GM19438 (cell line): ENCODE data around the gene FMNL3.
A peak's percentile ranks its signal among the peaks of the same experiment; 100 is the strongest.
"Not testable (repeated sequence)": the region's sequence is repeated elsewhere in the genome, so short reads cannot be mapped to it uniquely, and the experiment has no call there.

Experiments
- ATAC-seq: cut with Tn5 transposase; IDR thresholded peaks from one replicate; pipeline ENCODE4 v1.9.1; 2021; ENCODE audit warnings: low read depth; ENCODE audit not compliant: unreplicated experiment

Gene FMNL3, protein sequence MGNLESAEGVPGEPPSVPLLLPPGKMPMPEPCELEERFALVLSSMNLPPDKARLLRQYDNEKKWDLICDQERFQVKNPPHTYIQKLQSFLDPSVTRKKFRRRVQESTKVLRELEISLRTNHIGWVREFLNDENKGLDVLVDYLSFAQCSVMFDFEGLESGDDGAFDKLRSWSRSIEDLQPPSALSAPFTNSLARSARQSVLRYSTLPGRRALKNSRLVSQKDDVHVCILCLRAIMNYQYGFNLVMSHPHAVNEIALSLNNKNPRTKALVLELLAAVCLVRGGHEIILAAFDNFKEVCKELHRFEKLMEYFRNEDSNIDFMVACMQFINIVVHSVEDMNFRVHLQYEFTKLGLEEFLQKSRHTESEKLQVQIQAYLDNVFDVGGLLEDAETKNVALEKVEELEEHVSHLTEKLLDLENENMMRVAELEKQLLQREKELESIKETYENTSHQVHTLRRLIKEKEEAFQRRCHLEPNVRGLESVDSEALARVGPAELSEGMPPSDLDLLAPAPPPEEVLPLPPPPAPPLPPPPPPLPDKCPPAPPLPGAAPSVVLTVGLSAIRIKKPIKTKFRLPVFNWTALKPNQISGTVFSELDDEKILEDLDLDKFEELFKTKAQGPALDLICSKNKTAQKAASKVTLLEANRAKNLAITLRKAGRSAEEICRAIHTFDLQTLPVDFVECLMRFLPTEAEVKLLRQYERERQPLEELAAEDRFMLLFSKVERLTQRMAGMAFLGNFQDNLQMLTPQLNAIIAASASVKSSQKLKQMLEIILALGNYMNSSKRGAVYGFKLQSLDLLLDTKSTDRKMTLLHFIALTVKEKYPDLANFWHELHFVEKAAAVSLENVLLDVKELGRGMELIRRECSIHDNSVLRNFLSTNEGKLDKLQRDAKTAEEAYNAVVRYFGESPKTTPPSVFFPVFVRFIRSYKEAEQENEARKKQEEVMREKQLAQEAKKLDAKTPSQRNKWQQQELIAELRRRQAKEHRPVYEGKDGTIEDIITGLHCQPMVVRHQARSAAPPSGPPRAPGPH

GRCh38 chr12:49707128-49707811 is at the start of gene FMNL3:
Gene FMNL3, minus strand, starts transcription at chr12:49707405. Its CDS starts 225 bp downstream, at chr12:49707180.
- peak; percentile 78 for ATAC-seq

DNA sequence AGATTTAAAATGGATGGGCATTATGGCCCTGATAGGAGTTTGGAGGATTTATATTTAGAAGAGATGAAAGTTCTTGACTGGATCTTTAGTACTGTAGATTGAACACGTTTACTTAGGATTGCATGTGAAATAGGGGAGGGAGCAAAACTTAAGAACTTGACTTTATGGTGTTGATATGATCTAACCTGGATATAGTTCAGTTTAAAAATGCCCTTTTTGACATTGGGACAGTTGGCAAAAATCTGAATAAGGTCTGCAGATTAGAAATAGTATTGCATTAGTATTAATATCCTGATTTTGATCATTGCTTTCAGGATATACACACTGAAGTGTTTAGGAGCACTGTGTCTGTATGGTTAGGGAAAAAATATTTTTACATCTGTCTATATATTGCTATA is 43.8 kb upstream of the FMNL3 start:
- no peak for ATAC-seq

GRCh38 chr12:49750027-49750995 is 43.1 kb upstream of the FMNL3 start:
- no peak for ATAC-seq

DNA sequence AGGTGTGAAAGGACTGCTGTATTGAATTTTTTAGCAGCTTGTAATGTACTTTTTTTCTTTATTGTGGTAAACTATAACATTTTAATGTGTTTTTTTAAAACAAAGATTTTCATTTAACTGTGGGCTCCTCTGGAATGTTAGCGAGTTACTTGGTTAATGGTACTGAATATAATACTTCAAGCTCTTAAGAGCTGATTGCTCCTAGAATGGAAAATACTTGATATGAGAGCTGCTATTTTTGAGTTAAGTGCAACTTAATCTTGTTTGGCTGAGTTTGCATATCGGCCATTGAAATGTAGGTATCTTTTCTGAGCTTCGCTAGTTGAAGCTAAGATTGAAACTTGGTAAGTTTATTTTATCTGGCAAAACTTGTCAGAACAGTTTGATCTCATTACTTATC is 41.6 kb upstream of the FMNL3 start:
- no peak for ATAC-seq

GRCh38 chr12:49748306-49748705 is 41.1 kb upstream of the FMNL3 start:
- ATAC-seq, result no peak

DNA sequence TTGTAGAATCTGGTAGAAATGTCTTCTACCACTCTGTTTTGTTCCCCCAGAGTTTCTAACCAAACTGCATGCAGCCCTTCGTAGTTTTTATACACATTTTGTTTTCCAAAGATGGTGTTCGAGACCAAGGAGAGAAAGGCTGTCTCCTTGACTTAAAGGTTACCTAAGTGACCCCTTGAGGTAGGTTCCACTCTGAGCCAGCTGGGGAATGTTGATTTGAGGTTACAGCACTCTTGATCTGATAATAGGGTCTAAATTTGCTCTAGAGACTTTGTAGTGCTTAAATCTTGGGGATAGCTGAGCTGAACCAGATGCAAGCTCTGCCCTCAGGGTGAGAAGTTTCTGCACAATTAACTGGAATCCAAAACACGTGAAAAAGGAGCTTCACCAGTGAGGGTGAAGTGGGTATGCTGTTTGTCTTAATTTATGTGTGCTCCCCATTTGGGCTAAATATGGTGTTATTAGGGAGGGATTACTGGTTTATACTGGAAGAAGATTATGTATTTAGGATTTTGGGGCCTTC is 37.2 kb upstream of the FMNL3 start:
- no peak for ATAC-seq

DNA sequence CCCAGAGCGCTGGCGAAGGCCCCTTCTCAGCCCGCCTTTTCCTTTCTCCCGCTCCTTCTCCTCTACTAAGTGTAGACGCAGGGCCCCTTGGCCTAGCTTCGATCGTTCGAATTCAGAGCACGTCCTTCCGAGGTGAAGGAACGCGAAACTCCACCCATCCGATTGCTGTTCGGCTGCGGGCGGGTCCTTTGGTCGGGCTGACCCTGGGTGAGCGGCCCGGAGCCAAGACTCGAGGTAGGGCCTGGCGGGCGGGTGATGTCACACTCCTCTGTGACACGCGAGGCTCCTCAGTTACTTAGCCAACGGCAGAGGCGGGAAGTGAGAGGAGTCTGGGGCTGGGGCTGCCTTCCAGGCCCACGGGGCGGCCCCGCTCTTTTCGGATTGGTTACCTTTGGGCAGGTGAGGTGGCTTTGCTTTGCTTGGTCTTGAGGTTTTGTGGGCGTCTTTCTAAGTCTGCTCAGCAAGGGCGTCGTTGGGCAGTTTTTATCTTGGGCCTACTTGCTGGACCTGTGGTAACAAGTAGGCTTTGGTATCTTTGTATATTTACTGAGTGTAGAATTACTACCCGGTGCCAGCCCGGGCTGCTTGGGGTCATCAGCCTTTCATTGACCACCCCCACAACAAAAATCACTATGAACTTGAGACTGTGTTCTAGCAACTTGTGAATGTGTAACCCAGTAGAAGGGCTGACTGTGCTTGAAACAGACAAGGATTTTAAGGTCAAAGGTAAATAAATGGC is 34.8 kb upstream of the FMNL3 start:
- ATAC-seq, result peak; percentile 53

- ATAC-seq, result peak; percentile 93
Observed at GRCh38 chr12:49740930-49741881, 34.0 kb upstream of the FMNL3 start, which contains the start of gene TMBIM6. Gene TMBIM6, plus strand, starts transcription at chr12:49741557. Its CDS starts 10,937 bp downstream, at chr12:49752494.

DNA sequence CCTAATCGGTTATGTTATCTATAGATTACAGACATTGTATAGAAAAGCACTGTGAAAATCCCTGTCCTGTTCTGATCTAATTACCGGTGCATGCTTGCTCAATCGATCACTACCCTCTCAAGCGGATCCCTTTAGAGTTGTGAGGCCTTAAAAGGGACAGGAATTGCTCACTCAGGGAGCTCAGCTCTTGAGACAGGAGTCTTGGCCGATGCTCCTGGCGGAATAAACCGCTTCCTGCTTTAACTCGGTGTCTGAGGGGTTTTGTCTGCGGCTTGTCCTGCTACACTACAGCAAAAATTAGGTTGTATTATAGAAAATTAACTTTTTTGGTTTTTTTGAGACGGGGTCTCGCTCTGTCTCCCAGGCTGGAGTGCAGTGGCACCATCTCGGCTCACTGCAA is 33.1 kb upstream of the FMNL3 start:
- ATAC-seq, result not testable (repeated sequence)

- ATAC-seq, result not testable (repeated sequence)
Observed at GRCh38 chr12:49738721-49739120, 31.5 kb upstream of the FMNL3 start.

DNA sequence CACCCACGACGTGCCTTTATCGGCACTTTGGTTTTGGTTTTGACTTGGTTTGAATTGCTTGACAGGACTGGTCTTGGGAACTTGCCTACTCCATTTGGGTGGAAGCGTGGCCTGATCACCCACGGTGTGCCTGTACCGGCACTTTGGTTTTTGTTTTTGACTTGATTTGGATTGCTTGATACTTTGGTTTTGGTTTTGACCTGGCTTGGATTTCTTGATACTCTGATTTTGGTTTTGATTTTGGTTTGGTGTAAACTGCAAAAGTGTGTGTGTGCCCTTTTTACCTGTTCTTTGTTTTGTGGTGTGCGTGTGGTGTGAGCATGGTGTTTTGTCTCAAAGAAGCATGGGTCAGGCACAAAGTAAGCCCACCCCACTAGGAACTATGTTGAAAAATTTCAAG is 27.7 kb upstream of the FMNL3 start:
- ATAC-seq, result not testable (repeated sequence)

DNA sequence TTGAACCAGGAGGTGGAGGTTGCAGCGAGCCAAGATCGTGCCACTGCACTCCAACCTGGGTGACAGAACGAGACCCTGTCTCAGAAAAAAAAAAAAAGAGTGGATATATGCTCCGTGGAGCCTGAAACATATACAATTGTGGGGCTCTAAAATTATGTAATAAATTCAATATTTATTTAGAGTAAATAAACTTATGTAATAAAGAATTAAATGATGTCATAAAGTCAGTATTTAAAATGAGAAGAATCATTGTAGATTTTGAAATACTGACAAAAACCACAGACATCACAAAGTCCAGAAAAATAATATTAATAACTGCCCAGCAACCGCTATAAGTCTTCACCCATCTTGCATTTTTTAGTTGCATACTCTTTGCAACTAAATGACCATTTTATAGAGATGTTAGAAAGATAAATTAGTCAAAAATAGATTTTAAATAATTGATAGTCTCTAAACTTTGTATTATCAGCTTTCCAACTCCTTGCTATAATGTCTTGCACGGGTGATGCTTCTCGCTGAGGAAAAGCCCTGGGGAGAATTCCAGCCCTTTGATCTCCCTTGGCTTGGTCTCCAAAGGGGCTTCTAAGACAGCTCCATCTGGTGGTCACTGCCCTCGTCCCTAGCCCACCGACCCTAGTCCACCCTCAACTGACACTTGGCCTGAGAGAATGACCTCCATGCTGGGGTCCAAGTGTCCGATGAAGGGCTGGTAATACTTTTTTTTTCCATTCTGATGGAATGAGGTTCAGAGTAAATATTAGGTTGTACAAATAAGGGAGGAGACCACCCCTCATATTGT is 26.2 kb upstream of the FMNL3 start:
- ATAC-seq, result no peak

GRCh38 chr12:49730568-49731101 is 23.4 kb upstream of the FMNL3 start:
- ATAC-seq, result no peak

DNA sequence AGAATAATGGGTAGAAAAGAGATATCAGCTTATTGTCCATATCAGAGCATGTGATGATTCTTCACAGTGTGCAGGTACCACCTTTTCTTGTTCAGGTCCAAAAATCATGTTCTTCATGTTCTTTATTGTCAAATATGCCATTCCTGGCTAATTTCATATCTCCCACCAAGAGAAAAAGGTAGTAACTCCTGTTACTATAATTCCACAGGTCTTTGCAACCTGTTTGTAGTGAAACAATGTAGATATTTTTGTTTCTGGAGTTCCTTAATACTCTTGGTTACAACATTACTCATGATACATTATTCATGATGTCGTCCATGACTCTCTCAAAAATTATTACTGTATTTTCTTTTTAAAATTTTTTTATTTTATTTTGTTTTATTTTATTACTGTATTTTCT is 22.8 kb upstream of the FMNL3 start:
- ATAC-seq, result no peak

DNA sequence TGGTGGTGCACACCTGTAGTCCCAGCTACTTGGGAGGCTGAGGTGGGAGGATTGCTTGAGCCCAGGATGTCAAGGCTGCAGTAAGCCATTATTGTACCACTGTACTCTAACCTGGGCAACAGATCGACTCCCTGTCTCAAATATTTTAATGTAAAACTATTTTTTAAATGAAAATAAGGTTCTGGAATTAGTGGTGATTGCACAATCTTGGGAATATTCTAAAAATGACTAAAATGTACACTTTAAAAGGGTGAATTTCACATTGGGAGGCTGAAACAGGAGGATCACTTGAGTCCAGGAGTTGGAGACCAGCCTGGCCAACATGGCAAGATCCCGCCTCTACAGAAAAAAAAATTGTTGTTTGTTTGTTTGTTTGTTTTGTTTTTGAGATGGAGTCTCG is 21.2 kb upstream of the FMNL3 start:
- no peak for ATAC-seq

DNA sequence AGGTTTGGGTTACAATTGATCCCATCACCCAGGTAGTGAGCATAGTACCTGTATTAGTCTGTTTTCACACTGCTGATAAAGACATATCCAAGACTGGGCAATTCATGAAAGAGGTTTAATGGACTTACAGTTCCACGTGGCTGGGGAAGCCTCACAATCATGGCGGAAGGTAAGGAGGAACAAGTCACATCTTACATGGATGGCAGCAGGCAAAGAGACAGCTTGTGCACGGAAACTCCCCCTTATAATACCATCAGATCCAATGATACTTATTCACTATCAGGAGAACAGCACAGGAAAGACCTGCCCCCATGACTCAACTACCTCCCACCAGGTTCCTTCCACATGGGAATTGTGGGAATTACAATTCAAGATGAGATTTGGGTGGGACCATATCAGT is 14.2 kb upstream of the FMNL3 start:
- not testable (repeated sequence) for ATAC-seq
